Mucosa of stomach (tissue), 1 donor: ENCODE results near the gene ATP6V1C2.
"Not testable (repeated sequence)": the region's sequence is repeated elsewhere in the genome, so short reads cannot be mapped to it uniquely, and the experiment has no call there.

Source experiments
- H3K27me3 ChIP-seq: one replicate; pipeline ENCODE4 v1.7.0; 2013; ENCODE audit warnings: mild to moderate bottlenecking, low read length; ENCODE audit not compliant: control insufficient read depth, insufficient read depth
- H3K36me3 ChIP-seq: one replicate; pipeline ENCODE4 v1.7.0; 2013; ENCODE audit warnings: low read length; ENCODE audit not compliant: control insufficient read depth, insufficient read depth
- H3K4me1 ChIP-seq: one replicate; pipeline ENCODE4 v1.7.0; 2013; ENCODE audit warnings: mild to moderate bottlenecking, low read length; ENCODE audit not compliant: control insufficient read depth, insufficient read depth
- H3K4me3 ChIP-seq: one replicate; pipeline ENCODE4 v1.7.0; 2013; ENCODE audit warnings: low read length
- H3K9ac ChIP-seq: one replicate; pipeline ENCODE4 v1.7.0; 2013; ENCODE audit warnings: mild to moderate bottlenecking, low read length, moderate library complexity
- H3K9me3 ChIP-seq: one replicate; pipeline ENCODE4 v1.7.0; 2013; ENCODE audit warnings: mild to moderate bottlenecking, low read length, moderate library complexity; ENCODE audit not compliant: control insufficient read depth
- donor health status: Pancreatic carcinoma.

ATP6V1C2 gene

GRCh38 chr2:10813163-10814138 is 92.0 kb downstream of the ATP6V1C2 start:
- H3K27me3 ChIP-seq, H3K36me3 ChIP-seq, H3K9me3 ChIP-seq: not testable (repeated sequence)
- Histone ChIP-seq H3K4me1 (peaks cover 27% of the 10 kb centered on the region), H3K9ac (peak overlapping the region; percentile 64), H3K4me3 (peak overlapping the region; percentile 36)

DNA sequence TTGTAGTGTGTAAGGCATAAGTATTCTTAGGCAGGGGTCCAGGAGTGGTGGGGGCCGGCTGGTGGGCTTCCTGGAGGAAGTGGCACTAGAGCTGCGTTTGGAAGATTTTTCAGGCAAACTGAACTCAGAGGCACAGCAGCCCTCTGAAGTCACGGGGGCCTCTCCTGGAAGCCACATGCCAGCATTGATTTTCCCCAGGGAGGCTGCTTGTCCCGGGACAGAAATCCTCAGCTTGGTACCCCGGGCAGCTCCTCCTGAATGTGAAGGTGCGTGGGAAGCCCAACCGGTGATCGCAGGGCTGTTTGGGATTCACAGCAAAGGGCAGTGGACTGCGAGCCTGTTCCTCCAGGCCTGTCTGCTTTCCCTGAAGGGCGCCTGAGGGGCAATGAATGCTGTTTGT is 92.7 kb downstream of the ATP6V1C2 start:
- H3K9me3 ChIP-seq = no peaks in the 10 kb centered on the region
- H3K4me1 ChIP-seq = peaks cover 27% of the 10 kb centered on the region
- no peaks in the 10 kb centered on the region for H3K36me3 ChIP-seq
- H3K9ac ChIP-seq = no peak overlapping the region
- H3K4me3 ChIP-seq = no peak overlapping the region
- no peaks in the 10 kb centered on the region for H3K27me3 ChIP-seq

DNA sequence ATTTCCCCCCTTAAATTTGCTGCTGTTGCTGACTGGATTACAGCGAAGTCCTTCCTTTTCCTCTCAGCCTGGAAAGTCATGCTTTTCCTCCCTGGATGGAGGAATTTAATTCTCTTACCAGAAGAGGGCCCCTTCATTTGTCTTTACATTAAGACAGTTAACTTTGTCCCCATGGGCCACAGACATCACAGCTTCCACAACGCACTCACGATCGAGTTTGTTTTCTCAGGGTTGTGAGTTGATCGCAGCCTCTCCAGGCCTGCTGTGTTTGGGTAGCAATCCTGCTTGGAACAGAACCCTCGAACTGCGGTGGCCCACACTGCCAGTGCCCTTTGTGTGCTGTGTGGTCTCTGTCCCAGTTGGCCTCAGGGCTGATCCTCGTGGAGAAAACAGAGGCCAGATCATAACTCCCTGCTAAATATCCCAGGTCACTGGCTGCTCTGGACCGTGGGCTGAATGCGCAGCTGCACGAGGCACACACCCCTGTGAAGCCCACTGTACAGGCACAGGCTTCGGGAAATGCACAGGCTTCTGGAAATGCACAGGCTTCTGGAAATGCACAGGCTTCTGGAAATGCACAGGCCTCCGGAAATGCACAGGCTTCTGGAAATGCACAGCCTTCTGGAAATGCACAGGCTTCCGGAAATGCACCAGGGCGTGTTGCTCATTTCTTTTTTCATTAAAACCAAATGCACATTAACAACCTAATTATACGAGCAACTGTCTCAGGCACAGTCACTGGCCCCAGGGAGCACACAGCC is 93.3 kb downstream of the ATP6V1C2 start:
- H3K36me3 ChIP-seq = no peaks in the 10 kb centered on the region
- no peaks in the 10 kb centered on the region for H3K9me3 ChIP-seq
- H3K27me3 ChIP-seq = no peaks in the 10 kb centered on the region
- peaks cover 27% of the 10 kb centered on the region for H3K4me1 ChIP-seq
- no peak overlapping the region for H3K9ac ChIP-seq
- H3K4me3 ChIP-seq = no peak overlapping the region

DNA sequence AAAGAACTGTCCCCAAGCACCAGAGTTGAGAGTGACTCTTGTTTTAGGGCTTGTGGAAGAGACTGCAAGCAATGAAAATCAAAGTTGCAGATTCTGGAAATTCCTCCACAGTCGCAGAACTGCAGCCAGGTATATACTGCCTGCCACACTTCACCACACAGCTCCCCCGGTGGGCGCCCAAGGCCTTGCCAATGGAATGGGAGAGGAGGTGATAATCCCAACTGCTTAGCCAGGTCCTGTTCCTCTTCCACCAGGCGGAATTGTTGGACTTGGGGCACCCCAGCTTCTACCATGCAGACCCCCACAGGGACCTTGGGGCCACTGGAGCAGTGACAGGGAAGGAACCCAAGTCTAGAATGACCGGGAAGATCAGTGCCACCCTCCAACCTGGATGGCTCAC is 96.0 kb downstream of the ATP6V1C2 start:
- H3K27me3 ChIP-seq = no peaks in the 10 kb centered on the region
- no peaks in the 10 kb centered on the region for H3K9me3 ChIP-seq
- peaks cover 25% of the 10 kb centered on the region for H3K4me1 ChIP-seq
- no peaks in the 10 kb centered on the region for H3K36me3 ChIP-seq
- no peak overlapping the region for H3K9ac ChIP-seq
- H3K4me3 ChIP-seq = no peak overlapping the region

GRCh38 chr2:10818305-10818704 is 96.9 kb downstream of the ATP6V1C2 start:
- not testable (repeated sequence) for H3K9ac ChIP-seq

DNA sequence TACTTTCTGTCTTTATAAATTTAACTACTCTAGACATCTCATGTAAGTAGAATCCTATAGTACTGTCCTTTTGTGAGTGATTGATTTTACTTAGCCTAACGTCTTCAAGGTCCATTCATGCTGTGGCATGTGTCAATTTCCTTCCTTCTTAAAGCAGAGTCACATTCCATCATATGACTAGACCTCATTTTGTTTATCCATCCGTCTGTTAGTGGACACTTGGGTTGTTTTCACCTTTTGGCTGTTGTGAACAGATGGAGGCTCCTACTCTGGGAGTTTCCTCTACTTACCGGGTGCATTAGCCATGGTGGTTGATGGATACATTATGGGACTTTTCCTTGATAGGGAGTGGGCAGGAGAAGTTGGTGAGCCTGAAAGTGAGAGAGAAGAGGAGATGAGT is 97.6 kb downstream of the ATP6V1C2 start:
- Histone ChIP-seq H3K4me1 (peaks cover 24% of the 10 kb centered on the region), H3K27me3 (no peaks in the 10 kb centered on the region), H3K9ac (no peak overlapping the region), H3K4me3 (no peak overlapping the region), H3K36me3 (no peaks in the 10 kb centered on the region), H3K9me3 (no peaks in the 10 kb centered on the region)

More at GRCh38 chr2:10818305-10818704, 96.9 kb downstream of the ATP6V1C2 start:
- H3K4me1 ChIP-seq = peaks cover 25% of the 10 kb centered on the region
- not testable (repeated sequence) for H3K9me3 ChIP-seq, H3K36me3 ChIP-seq, H3K27me3 ChIP-seq, H3K4me3 ChIP-seq

GRCh38 chr2:10819714-10820314 is 98.4 kb downstream of the ATP6V1C2 start:
- Histone ChIP-seq H3K27me3 (no peaks in the 10 kb centered on the region), H3K36me3 (no peaks in the 10 kb centered on the region), H3K9ac (no peak overlapping the region), H3K4me3 (no peak overlapping the region), H3K4me1 (peaks cover 19% of the 10 kb centered on the region), H3K9me3 (no peaks in the 10 kb centered on the region)

- H3K4me1 ChIP-seq = peaks cover 19% of the 10 kb centered on the region
- no peaks in the 10 kb centered on the region for H3K36me3 ChIP-seq
- H3K4me3 ChIP-seq = peak overlapping the region; percentile 37
- H3K9me3 ChIP-seq = no peaks in the 10 kb centered on the region
- H3K27me3 ChIP-seq = no peaks in the 10 kb centered on the region
- peak overlapping the region; percentile 26 for H3K9ac ChIP-seq
Measured at GRCh38 chr2:10820562-10820961, 99.1 kb downstream of the ATP6V1C2 start.

DNA sequence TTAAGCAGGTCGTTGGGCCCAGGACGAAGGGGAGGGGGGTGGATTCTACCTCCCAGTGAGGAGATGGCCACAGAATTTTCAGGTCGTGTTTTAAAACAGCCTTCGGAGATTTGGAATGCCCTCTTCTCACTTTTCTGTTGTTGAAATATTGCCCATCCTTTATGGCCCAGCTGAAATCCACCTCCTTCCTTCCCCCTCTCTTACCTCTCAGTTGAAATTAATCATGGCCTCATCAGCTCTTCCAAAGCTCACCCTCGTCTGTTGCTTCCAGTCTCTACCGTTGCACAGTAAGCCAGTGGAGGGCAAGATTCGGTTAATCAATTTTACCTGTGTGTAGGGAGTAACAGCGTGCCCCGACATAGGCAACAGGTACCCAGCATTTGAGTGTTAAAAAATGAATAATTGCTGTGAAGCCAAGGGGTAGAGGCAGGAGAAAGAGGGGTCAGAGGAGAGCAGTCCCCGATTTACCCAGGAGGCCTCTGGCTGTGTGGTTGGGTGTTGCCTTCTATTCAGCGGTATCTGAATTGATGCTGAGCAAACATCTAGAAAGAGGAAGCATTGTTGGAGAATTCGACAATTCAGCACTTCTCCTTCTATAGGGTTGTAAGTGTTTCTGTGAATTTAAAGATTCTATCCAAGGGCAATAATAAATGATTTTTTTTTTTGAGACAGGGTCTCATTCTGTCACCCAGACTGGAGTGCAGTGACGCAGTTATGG is 99.7 kb downstream of the ATP6V1C2 start:
- peaks cover 19% of the 10 kb centered on the region for H3K4me1 ChIP-seq
- no peaks in the 10 kb centered on the region for H3K9me3 ChIP-seq
- no peaks in the 10 kb centered on the region for H3K36me3 ChIP-seq
- peak overlapping the region; percentile 37 for H3K4me3 ChIP-seq
- H3K27me3 ChIP-seq = no peaks in the 10 kb centered on the region
- H3K9ac ChIP-seq = peak overlapping the region; percentile 26

GRCh38 chr2:10824191-10824590 is 102.8 kb downstream of the ATP6V1C2 start:
- Histone ChIP-seq H3K4me3 (no peak overlapping the region), H3K4me1 (peaks cover 22% of the 10 kb centered on the region), H3K9me3 (no peaks in the 10 kb centered on the region), H3K27me3 (no peaks in the 10 kb centered on the region), H3K36me3 (no peaks in the 10 kb centered on the region), H3K9ac (no peak overlapping the region)

GRCh38 chr2:10826026-10826425 is 104.6 kb downstream of the ATP6V1C2 start:
- Histone ChIP-seq H3K27me3 (peaks cover 2% of the 10 kb centered on the region), H3K4me1 (peaks cover 27% of the 10 kb centered on the region), H3K9ac (no peak overlapping the region), H3K9me3 (no peaks in the 10 kb centered on the region), H3K4me3 (no peak overlapping the region), H3K36me3 (no peaks in the 10 kb centered on the region)
